ENCODE results near the gene C8G. TPM values are rescaled to one million over a fixed set of nuclear protein-coding genes. Genes with fewer than 3 reads are reported as not detected.

The C8G gene
- total RNA-seq, 1 donor from 2014 or later = 1.7 TPM

GRCh38 chr9:136937186-136938001, 7.6 kb upstream of the C8G start:
- TF ChIP-seq, protein P1, sequence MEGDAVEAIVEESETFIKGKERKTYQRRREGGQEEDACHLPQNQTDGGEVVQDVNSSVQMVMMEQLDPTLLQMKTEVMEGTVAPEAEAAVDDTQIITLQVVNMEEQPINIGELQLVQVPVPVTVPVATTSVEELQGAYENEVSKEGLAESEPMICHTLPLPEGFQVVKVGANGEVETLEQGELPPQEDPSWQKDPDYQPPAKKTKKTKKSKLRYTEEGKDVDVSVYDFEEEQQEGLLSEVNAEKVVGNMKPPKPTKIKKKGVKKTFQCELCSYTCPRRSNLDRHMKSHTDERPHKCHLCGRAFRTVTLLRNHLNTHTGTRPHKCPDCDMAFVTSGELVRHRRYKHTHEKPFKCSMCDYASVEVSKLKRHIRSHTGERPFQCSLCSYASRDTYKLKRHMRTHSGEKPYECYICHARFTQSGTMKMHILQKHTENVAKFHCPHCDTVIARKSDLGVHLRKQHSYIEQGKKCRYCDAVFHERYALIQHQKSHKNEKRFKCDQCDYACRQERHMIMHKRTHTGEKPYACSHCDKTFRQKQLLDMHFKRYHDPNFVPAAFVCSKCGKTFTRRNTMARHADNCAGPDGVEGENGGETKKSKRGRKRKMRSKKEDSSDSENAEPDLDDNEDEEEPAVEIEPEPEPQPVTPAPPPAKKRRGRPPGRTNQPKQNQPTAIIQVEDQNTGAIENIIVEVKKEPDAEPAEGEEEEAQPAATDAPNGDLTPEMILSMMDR (IDR thresholded peaks at IDR 0.05) = no peak
- no peak overlapping the region for H3K27ac Mint-ChIP-seq (ENCODE audit: unreplicated experiment)
- no peaks in the 10 kb centered on the region for H3K9me3 Mint-ChIP-seq (ENCODE audit: unreplicated experiment)
- no peaks in the 10 kb centered on the region for H3K4me1 Mint-ChIP-seq (ENCODE audit: unreplicated experiment)
- H3K27me3 Mint-ChIP-seq (ENCODE audit: unreplicated experiment) = no peaks in the 10 kb centered on the region
- no peak overlapping the region for H3K4me3 Mint-ChIP-seq (ENCODE audit: unreplicated experiment)
- no peak for DNase-seq (ENCODE audit: extremely low spot score, unreplicated experiment)
- peaks cover 20% of the 10 kb centered on the region for H3K36me3 Mint-ChIP-seq (ENCODE audit: unreplicated experiment)

- Mint-ChIP-seq H3K36me3 (ENCODE audit: unreplicated experiment) (peaks cover 20% of the 10 kb centered on the region), H3K27me3 (ENCODE audit: unreplicated experiment) (no peaks in the 10 kb centered on the region), H3K4me1 (ENCODE audit: unreplicated experiment) (no peaks in the 10 kb centered on the region), H3K27ac (ENCODE audit: unreplicated experiment) (no peak overlapping the region), H3K9me3 (ENCODE audit: unreplicated experiment) (no peaks in the 10 kb centered on the region), H3K4me3 (ENCODE audit: unreplicated experiment) (no peak overlapping the region)
- TF ChIP-seq, protein P1 (IDR thresholded peaks at IDR 0.05) = no peak
- peak; percentile 79 for DNase-seq (ENCODE audit: extremely low spot score, unreplicated experiment)
Observed at GRCh38 chr9:136939431-136939995, 5.5 kb upstream of the C8G start.

DNA sequence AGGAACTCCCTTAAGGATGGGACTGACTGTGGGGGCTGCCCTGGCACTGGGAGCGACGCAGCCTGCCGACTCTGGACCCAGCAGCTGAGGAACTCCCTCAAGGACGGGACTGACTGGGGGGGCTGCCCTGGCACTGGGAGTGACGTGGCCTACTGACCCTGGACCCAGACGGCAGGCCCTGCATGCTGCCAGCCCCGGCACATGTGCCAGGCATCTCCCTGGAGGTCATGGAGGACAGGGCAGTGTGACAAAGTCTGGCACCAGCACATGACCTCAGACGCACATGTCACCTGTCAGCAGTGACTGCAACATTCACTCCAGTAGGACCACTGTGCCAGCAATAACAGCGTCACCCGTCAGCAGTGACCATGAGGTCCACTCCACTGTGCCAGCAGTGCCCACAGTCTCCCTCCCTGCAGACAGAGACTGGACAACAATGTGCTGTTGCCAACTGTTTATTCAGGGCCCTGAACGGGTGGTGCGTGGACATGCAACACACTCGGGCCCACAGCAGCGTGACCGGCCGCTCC, 5.0 kb upstream of the C8G start:
- H3K27me3 Mint-ChIP-seq (ENCODE audit: unreplicated experiment) = no peaks in the 10 kb centered on the region
- TF ChIP-seq, protein P1 (IDR thresholded peaks at IDR 0.05) = no peak
- no peak for DNase-seq (ENCODE audit: extremely low spot score, unreplicated experiment)
- H3K9me3 Mint-ChIP-seq (ENCODE audit: unreplicated experiment) = no peaks in the 10 kb centered on the region
- peaks cover 20% of the 10 kb centered on the region for H3K36me3 Mint-ChIP-seq (ENCODE audit: unreplicated experiment)
- H3K4me1 Mint-ChIP-seq (ENCODE audit: unreplicated experiment) = peaks cover 3% of the 10 kb centered on the region
- no peak overlapping the region for H3K4me3 Mint-ChIP-seq (ENCODE audit: unreplicated experiment)
- H3K27ac Mint-ChIP-seq (ENCODE audit: unreplicated experiment) = no peak overlapping the region

GRCh38 chr9:136940526-136941230, 4.4 kb upstream of the C8G start:
- Mint-ChIP-seq H3K4me3 (ENCODE audit: unreplicated experiment) (no peak overlapping the region), H3K9me3 (ENCODE audit: unreplicated experiment) (no peaks in the 10 kb centered on the region), H3K27me3 (ENCODE audit: unreplicated experiment) (no peaks in the 10 kb centered on the region), H3K36me3 (ENCODE audit: unreplicated experiment) (peaks cover 20% of the 10 kb centered on the region), H3K4me1 (ENCODE audit: unreplicated experiment) (peaks cover 3% of the 10 kb centered on the region), H3K27ac (ENCODE audit: unreplicated experiment) (no peak overlapping the region)
- TF ChIP-seq, protein P1 (IDR thresholded peaks at IDR 0.05) = no peak
- DNase-seq (ENCODE audit: extremely low spot score, unreplicated experiment) = no peak

Data from osteocyte (in vitro differentiated cells).